ENCODE data around the gene IL20RB. TPM values are rescaled to one million over a fixed set of nuclear protein-coding genes. Genes with fewer than 3 reads are reported as not detected.
"Not testable (repeated sequence)": the region's sequence is repeated elsewhere in the genome, so short reads cannot be mapped to it uniquely, and the experiment has no call there.

Gene IL20RB
- polyA plus RNA-seq, 1 donor = 0.72 TPM

DNA sequence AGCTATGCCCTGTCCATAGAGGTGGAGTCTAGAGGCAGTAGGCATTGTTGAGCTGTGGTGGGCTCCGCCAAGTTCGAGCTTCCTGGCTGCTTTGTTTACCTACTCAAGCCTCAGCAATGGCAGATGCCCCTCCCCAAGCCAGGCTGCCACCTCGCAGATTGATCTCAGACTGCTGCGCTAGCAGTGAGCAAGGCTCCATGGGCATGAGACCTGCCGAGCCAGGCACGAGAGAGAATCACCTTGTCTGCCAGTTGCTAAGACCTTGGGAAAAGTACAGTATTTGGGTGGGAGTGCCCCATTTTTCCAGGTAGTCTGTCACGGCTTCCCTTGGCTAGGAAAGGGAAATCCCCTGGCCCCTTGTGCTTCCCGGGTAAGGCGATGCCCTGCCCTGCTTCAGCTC lies 49.6 kb downstream of the IL20RB start:
- DNase-seq; H3K4me3 ChIP-seq (ENCODE audit: low read length); H3K9me3 ChIP-seq (ENCODE audit: control insufficient read depth, low read depth, low read length); H3K4me1 ChIP-seq (ENCODE audit: control insufficient read depth, insufficient read depth, low read length); H3K36me3 ChIP-seq (ENCODE audit: control insufficient read depth, insufficient read depth, low read length); H3K27me3 ChIP-seq (ENCODE audit: control insufficient read depth, insufficient read depth, low read length); H3K27ac ChIP-seq (ENCODE audit: low read length): not testable (repeated sequence)
- no CpG with 5 or more reads among the region's 9 CpGs for WGBS (ENCODE audit: insufficient coverage, low lambda C conversion rate)

DNA sequence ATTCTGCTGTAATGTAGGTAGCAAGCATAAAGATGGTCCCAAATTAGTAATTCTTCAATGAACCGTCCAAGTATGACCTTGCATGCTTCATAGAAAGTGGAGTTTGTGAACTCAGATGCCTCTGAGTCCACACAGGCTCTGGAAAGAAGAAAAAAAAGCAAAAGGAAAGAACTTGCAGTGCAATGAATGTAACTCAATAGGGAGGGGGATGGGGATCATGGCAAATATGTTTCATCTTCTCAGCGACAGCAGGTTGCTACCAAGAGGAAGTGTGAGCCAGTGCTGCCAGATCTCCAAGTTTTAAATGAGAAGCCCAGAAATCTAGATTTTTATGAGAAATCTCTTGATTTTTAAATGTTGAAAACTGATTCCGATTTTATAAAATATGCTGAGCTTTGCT lies 50.3 kb downstream of the IL20RB start:
- Histone ChIP-seq H3K36me3 (ENCODE audit: control insufficient read depth, insufficient read depth, low read length) (no peaks in the 10 kb centered on the region), H3K4me1 (ENCODE audit: control insufficient read depth, insufficient read depth, low read length) (no peaks in the 10 kb centered on the region), H3K9me3 (ENCODE audit: control insufficient read depth, low read depth, low read length) (no peaks in the 10 kb centered on the region), H3K4me3 (ENCODE audit: low read length) (no peak overlapping the region), H3K27me3 (ENCODE audit: control insufficient read depth, insufficient read depth, low read length) (no peaks in the 10 kb centered on the region), H3K27ac (ENCODE audit: low read length) (no peak overlapping the region)
- DNase-seq = no peak
- no CpG with 5 or more reads among the region's 3 CpGs for WGBS (ENCODE audit: insufficient coverage, low lambda C conversion rate)

DNA sequence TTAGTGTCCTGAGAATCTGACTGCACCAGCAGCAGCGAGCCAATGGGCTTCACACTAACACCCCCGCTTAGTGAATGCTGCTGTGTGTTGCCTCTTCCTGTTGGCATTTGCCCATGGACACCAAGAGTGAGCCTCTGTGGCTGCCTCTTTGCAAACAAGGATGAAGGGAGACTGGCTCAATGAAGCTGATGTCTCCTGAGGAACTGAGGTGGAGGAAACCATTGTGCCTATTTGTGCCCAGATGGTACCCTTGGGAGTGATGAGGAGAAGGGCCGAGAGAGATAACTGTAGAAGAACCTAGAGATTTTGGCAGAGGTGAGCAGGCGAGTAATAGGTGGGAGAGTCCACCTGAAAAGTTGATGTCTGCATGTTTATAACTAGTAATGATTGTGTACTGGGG lies 51.2 kb downstream of the IL20RB start:
- H3K4me3 ChIP-seq (ENCODE audit: low read length) = no peak overlapping the region

GRCh38 chr3:137010137-137010536 lies 52.4 kb downstream of the IL20RB start:
- WGBS (ENCODE audit: insufficient coverage, low lambda C conversion rate) = no CpG with 5 or more reads among the region's 6 CpGs
- Histone ChIP-seq H3K9me3 (ENCODE audit: control insufficient read depth, low read depth, low read length) (no peaks in the 10 kb centered on the region), H3K36me3 (ENCODE audit: control insufficient read depth, insufficient read depth, low read length) (no peaks in the 10 kb centered on the region), H3K27ac (ENCODE audit: low read length) (no peak overlapping the region), H3K4me1 (ENCODE audit: control insufficient read depth, insufficient read depth, low read length) (no peaks in the 10 kb centered on the region), H3K27me3 (ENCODE audit: control insufficient read depth, insufficient read depth, low read length) (no peaks in the 10 kb centered on the region), H3K4me3 (ENCODE audit: low read length) (no peak overlapping the region)
- DNase-seq = no peak

More for the DNA sequence above, 51.2 kb downstream of the IL20RB start:
- no CpG with 5 or more reads among the region's 4 CpGs for WGBS (ENCODE audit: insufficient coverage, low lambda C conversion rate)
- H3K4me1 ChIP-seq (ENCODE audit: control insufficient read depth, insufficient read depth, low read length) = no peaks in the 10 kb centered on the region
- H3K27ac ChIP-seq (ENCODE audit: low read length) = no peak overlapping the region
- H3K9me3 ChIP-seq (ENCODE audit: control insufficient read depth, low read depth, low read length) = no peaks in the 10 kb centered on the region
- no peaks in the 10 kb centered on the region for H3K36me3 ChIP-seq (ENCODE audit: control insufficient read depth, insufficient read depth, low read length)
- no peaks in the 10 kb centered on the region for H3K27me3 ChIP-seq (ENCODE audit: control insufficient read depth, insufficient read depth, low read length)
- no peak for DNase-seq

DNA sequence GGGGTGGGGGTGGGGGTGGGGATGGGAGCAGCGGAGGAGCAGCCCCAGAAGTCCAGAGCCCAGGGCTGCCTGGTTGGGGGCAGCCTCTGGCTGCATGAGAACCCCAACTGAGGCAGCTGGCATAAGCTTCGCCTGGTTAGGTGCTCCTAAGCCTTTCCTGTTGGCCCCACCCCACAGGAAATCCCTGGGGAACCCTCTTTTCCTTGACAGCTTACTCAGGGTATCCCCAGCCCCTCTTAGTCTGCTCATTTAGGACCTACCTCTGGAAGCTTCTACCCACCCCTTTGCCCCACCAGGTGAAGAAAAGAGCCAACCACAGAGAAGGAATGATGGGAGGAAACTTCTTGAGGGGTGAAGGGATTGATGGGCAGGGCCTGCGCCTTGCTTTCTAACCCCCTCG lies 53.4 kb downstream of the IL20RB start:
- Histone ChIP-seq H3K4me1 (ENCODE audit: control insufficient read depth, insufficient read depth, low read length) (no peaks in the 10 kb centered on the region), H3K9me3 (ENCODE audit: control insufficient read depth, low read depth, low read length) (no peaks in the 10 kb centered on the region), H3K27me3 (ENCODE audit: control insufficient read depth, insufficient read depth, low read length) (no peaks in the 10 kb centered on the region), H3K36me3 (ENCODE audit: control insufficient read depth, insufficient read depth, low read length) (no peaks in the 10 kb centered on the region), H3K4me3 (ENCODE audit: low read length) (no peak overlapping the region), H3K27ac (ENCODE audit: low read length) (no peak overlapping the region)
- WGBS (ENCODE audit: insufficient coverage, low lambda C conversion rate) = no CpG with 5 or more reads among the region's 4 CpGs
- no peak for DNase-seq

DNA sequence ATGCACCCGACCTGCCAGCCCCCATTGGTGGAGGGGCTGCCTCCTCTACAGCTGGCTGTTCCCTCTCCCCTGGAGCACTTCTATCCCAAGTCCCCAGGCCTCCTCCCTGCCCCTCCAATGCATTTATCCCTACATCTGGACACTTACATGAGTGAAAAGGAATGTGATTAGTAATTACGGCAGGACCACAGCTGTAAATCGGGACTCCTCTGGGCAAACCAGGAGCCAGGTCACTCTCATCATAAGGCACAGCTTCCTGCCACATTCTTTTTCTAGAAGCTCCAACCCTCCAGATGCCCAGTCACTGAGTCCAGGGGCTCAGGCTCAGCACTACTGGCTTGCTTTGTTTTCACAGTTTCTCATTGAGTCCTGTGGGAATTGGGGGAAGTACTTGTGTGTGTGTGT lies 54.3 kb downstream of the IL20RB start:
- WGBS (ENCODE audit: insufficient coverage, low lambda C conversion rate) = no CpG with 5 or more reads among the region's 3 CpGs
- Histone ChIP-seq H3K36me3 (ENCODE audit: control insufficient read depth, insufficient read depth, low read length) (no peaks in the 10 kb centered on the region), H3K4me1 (ENCODE audit: control insufficient read depth, insufficient read depth, low read length) (no peaks in the 10 kb centered on the region), H3K27ac (ENCODE audit: low read length) (no peak overlapping the region), H3K9me3 (ENCODE audit: control insufficient read depth, low read depth, low read length) (no peaks in the 10 kb centered on the region), H3K27me3 (ENCODE audit: control insufficient read depth, insufficient read depth, low read length) (no peaks in the 10 kb centered on the region), H3K4me3 (ENCODE audit: low read length) (no peak overlapping the region)
- DNase-seq = no peak

DNA sequence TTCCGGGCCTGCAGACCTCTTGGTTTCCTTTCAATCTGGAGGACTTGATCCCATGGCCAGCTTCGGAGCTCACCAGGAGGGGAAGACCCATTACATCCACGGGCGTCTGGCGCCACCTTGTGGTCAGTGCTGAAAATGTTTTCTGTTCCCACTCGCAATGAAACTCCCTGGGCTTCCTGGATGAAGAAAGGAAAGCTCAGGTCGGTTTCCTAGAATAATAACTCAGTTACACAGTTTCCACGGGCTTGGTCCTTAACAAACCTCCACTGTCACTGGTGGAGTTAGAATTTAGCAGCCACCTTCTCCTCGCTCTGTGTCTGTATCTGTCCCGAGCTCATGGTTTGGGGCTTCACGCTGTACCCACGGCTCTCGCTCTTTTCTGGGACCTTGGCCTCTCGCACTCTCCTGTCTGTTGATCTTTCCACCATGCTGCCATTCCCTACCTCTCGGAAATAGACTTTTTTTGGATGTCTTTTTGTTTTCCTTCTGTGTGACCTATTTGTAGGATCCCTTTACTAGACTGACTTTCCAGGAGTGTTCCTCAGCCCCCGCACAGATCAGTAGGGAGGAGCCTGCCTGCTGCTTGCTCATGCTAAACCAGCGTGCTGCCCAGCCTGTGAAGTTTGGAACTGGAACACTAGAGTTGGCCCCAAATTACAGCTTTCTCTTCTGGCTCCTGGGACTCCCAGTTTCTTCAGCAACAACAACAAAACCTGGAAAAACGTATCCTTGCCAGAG lies 56.3 kb downstream of the IL20RB start:
- Histone ChIP-seq H3K27ac (ENCODE audit: low read length) (peak overlapping the region; percentile 20), H3K36me3 (ENCODE audit: control insufficient read depth, insufficient read depth, low read length) (no peaks in the 10 kb centered on the region), H3K9me3 (ENCODE audit: control insufficient read depth, low read depth, low read length) (no peaks in the 10 kb centered on the region), H3K27me3 (ENCODE audit: control insufficient read depth, insufficient read depth, low read length) (no peaks in the 10 kb centered on the region), H3K4me1 (ENCODE audit: control insufficient read depth, insufficient read depth, low read length) (no peaks in the 10 kb centered on the region), H3K4me3 (ENCODE audit: low read length) (peak overlapping the region; percentile 48)
- 0% methylated on average over 1 of the region's 18 CpGs for WGBS (ENCODE audit: insufficient coverage, low lambda C conversion rate)
- DNase-seq = peak; percentile 87 to 89

DNA sequence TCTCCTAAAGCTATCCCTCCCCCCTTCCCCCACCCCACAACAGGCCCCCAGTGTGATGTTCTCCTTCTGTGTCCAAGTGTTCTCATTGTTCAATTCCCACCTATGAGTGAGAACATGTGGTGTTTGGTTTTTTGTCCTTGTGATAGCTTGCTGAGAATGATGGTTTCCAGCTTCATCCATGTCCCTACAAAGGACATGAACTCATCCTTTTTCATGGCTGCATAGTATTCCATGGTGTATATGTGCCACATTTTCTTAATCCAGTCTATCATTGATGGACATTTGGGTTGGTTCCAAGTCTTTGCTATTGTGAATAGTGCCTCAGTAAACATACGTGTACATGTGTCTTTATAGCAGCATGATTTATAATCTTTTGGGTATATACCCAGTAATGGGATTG lies 59.5 kb downstream of the IL20RB start:
- H3K4me1 ChIP-seq (ENCODE audit: control insufficient read depth, insufficient read depth, low read length); H3K27me3 ChIP-seq (ENCODE audit: control insufficient read depth, insufficient read depth, low read length); H3K4me3 ChIP-seq (ENCODE audit: low read length); DNase-seq; H3K27ac ChIP-seq (ENCODE audit: low read length); H3K36me3 ChIP-seq (ENCODE audit: control insufficient read depth, insufficient read depth, low read length); H3K9me3 ChIP-seq (ENCODE audit: control insufficient read depth, low read depth, low read length): not testable (repeated sequence)
- no CpG with 5 or more reads among the region's 1 CpG for WGBS (ENCODE audit: insufficient coverage, low lambda C conversion rate)

- WGBS (ENCODE audit: insufficient coverage, low lambda C conversion rate) = 45% methylated on average over 1 of the region's 5 CpGs
- Histone ChIP-seq H3K4me3 (ENCODE audit: low read length) (no peak overlapping the region), H3K9me3 (ENCODE audit: control insufficient read depth, low read depth, low read length) (no peaks in the 10 kb centered on the region), H3K36me3 (ENCODE audit: control insufficient read depth, insufficient read depth, low read length) (no peaks in the 10 kb centered on the region), H3K27me3 (ENCODE audit: control insufficient read depth, insufficient read depth, low read length) (no peaks in the 10 kb centered on the region), H3K4me1 (ENCODE audit: control insufficient read depth, insufficient read depth, low read length) (no peaks in the 10 kb centered on the region), H3K27ac (ENCODE audit: low read length) (no peak overlapping the region)
- DNase-seq = no peak
These were observed 62.5 kb downstream of the IL20RB start for GRCh38 chr3:137020315-137020714.

DNA sequence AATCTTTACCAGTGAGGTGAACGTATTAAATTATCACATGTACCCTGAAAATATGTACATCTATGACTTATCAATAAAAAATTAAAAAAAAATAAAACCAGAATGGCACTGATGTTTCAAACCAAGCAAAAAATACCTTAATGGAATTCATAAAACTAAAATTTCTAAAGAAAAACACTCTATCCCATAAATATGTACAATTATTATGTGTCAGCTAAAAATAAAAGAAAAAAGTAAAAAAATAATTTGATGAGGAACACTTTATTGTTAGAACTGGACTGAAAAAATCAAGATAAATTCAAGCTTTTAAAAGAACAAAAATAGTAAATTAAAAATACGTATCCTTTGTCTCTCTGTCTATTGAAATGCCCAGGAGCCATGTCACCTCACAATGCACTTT lies 63.1 kb downstream of the IL20RB start:
- Histone ChIP-seq H3K9me3 (ENCODE audit: control insufficient read depth, low read depth, low read length) (no peaks in the 10 kb centered on the region), H3K36me3 (ENCODE audit: control insufficient read depth, insufficient read depth, low read length) (no peaks in the 10 kb centered on the region), H3K4me3 (ENCODE audit: low read length) (no peak overlapping the region), H3K27ac (ENCODE audit: low read length) (no peak overlapping the region), H3K4me1 (ENCODE audit: control insufficient read depth, insufficient read depth, low read length) (no peaks in the 10 kb centered on the region), H3K27me3 (ENCODE audit: control insufficient read depth, insufficient read depth, low read length) (no peaks in the 10 kb centered on the region)
- no peak for DNase-seq
- WGBS (ENCODE audit: insufficient coverage, low lambda C conversion rate) = no CpG with 5 or more reads among the region's 2 CpGs

DNA sequence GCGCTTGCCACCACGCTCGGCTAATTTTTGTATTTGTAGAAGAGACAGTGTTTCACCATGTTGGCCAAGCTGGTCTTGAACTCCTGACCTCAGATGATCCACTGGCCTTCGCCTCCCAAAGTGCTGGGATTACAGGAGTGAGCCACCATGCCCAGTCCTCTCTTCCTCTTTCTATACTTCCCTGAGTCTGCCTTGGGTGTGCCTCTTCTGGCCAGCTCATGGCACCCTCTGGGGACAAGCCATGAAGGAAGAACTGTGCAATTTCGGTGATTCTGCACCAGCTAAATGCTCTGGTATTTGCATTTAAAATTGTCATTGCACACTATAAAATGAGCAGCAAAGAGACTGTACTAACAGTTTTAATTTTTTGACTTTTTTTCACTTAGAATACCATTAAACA lies 66.6 kb downstream of the IL20RB start:
- Histone ChIP-seq H3K36me3 (ENCODE audit: control insufficient read depth, insufficient read depth, low read length) (no peaks in the 10 kb centered on the region), H3K27me3 (ENCODE audit: control insufficient read depth, insufficient read depth, low read length) (peaks cover 5% of the 10 kb centered on the region)
- WGBS (ENCODE audit: insufficient coverage, low lambda C conversion rate) = 60% methylated on average over 1 of the region's 5 CpGs

More for the DNA sequence above, 66.6 kb downstream of the IL20RB start:
- Histone ChIP-seq H3K27ac (ENCODE audit: low read length) (no peak overlapping the region), H3K4me3 (ENCODE audit: low read length) (no peak overlapping the region), H3K4me1 (ENCODE audit: control insufficient read depth, insufficient read depth, low read length) (no peaks in the 10 kb centered on the region), H3K9me3 (ENCODE audit: control insufficient read depth, low read depth, low read length) (no peaks in the 10 kb centered on the region)
- no peak for DNase-seq

Measured in large intestine (tissue), 3 donors.